ENCODE results near the gene BTBD9.

- no peak for TF ChIP-seq POLR2A (IDR thresholded peaks at IDR 0.05; ENCODE audit: low read depth, low read length)
- TF ChIP-seq POLR2AphosphoS5 (IDR thresholded peaks at IDR 0.05; ENCODE audit: low read depth, low read length): no peak
- no peak for TF ChIP-seq TAF1 (IDR thresholded peaks at IDR 0.05; ENCODE audit: borderline replicate concordance, low read depth, low read length)
These were observed 477.8 kb downstream of the BTBD9 start for GRCh38 chr6:38161754-38162492.
